GM12878 (cell line): ENCODE data around the gene ATP6V1G2. TPM values are rescaled to one million over a fixed set of nuclear protein-coding genes. Genes with fewer than 3 reads are reported as not detected.

Source experiments
- CREB1 ChIP-seq: IDR thresholded peaks from 2 replicates; pipeline ENCODE4 v1.6.1; 2012; ENCODE audit warnings: low read depth, mild to moderate bottlenecking, inconsistent platforms
- IKZF2 ChIP-seq, 2 experiments: fragments of 450-650 bp; IDR thresholded peaks; 2 replicates each; pipeline ENCODE4 v1.6.1; 2017; ENCODE audit warnings: mild to moderate bottlenecking in 2 of 2, moderate library complexity in 2 of 2
- MTA3 ChIP-seq: IDR thresholded peaks from 2 replicates; pipeline ENCODE4 v1.6.1; 2012; ENCODE audit warnings: low read length, inconsistent platforms, borderline replicate concordance
- NBN ChIP-seq: fragments of 450-650 bp; IDR thresholded peaks from 2 replicates; pipeline ENCODE4 v1.6.1; 2016
- NFXL1 ChIP-seq: fragments of 450-650 bp; IDR thresholded peaks from 2 replicates; pipeline ENCODE4 v1.6.1; 2017; ENCODE audit warnings: antibody characterized with exemption, mild to moderate bottlenecking, borderline replicate concordance
- TCF7 ChIP-seq: IDR thresholded peaks from 2 replicates; pipeline ENCODE4 v1.6.1; 2014; ENCODE audit warnings: antibody characterized with exemption, borderline replicate concordance
- WRNIP1 ChIP-seq: IDR thresholded peaks from 2 replicates; pipeline ENCODE4 v1.6.1; 2011; ENCODE audit warnings: low read depth, low read length, improper control_type of control experiment, borderline replicate concordance
- YBX1 ChIP-seq: fragments of 450-650 bp; IDR thresholded peaks from 2 replicates; pipeline ENCODE4 v1.6.1; 2016; ENCODE audit warnings: antibody characterized with exemption
- ZNF207 ChIP-seq: fragments of 450-650 bp; IDR thresholded peaks from 2 replicates; pipeline ENCODE4 v1.6.1; 2014; ENCODE audit warnings: antibody characterized with exemption, mild to moderate bottlenecking, borderline replicate concordance
- polyA plus RNA-seq, 11 experiments: library from polyadenylated mRNA; depleted of rRNA in 4 of 11; unstranded in 6 of 11; stranded (reverse) in 5 of 11; fragments of >200 nt; fragmentation: Nextera tagmentation in 4 of 11; fragmentation: Illumina TruSeq in 1 of 11; extraction: Ambion mirVana in 4 of 11; extraction: Trizol in 1 of 11; gene quantifications; 1 replicate in 1 of 11; 2 replicates in 10 of 11; pipeline versions ENCODE4 v1.2.1 to v1.2.3, GENCODE V29; 2011 to 2016; ENCODE audit warnings: inconsistent platforms in 2 of 11, missing spikeins in 2 of 11, low read depth in 1 of 11
- total RNA-seq, 4 experiments: library from RNA; depleted of rRNA in 3 of 4; stranded (reverse); fragments of >200 nt in 3 of 4; fragmentation: Illumina TruSeq in 1 of 4; extraction: Trizol in 1 of 4; gene quantifications; 2 replicates each; pipeline versions ENCODE4 v1.2.1 to v1.2.3, GENCODE V29; 2013 to 2021
- TF ChIP-seq, protein P1 (sequence below): fragments of 450-650 bp; IDR thresholded peaks from 2 replicates; pipeline ENCODE4 v1.6.1; 2018; ENCODE audit warnings: mild to moderate bottlenecking, low read depth, moderate library complexity; ENCODE audit not compliant: partially characterized antibody
- TF ChIP-seq, protein P2 (sequence below): fragments of 450-650 bp; IDR thresholded peaks from 2 replicates; pipeline ENCODE4 v1.6.1; 2017; ENCODE audit warnings: mild to moderate bottlenecking, low read depth, inconsistent platforms; ENCODE audit not compliant: poor library complexity, severe bottlenecking
- TF ChIP-seq, protein P3 (sequence below): IDR thresholded peaks from 2 replicates; pipeline ENCODE4 v1.6.1; 2012; ENCODE audit warnings: mild to moderate bottlenecking, low read depth, low read length

Gene ATP6V1G2
- total and polyA plus RNA-seq, 10 of the 15 experiments (the other 5 are each of a cell fraction or from before 2014, with no cell fraction given), result 0.45 to 8.9 (median 2.8) TPM

GRCh38 chr6:31587791-31588777 is 41.7 kb upstream of the ATP6V1G2 start (continued):
- TF ChIP-seq WRNIP1 (no peak), IKZF2 (IDR thresholded peaks at IDR 0.05) (peak; percentile 43 to 74; a peak in 3 of 4 replicates), TCF7 (no peak), CREB1 (no peak), MTA3 (no peak), ZNF207 (no peak), NFXL1 (no peak), YBX1 (0 out of 2 replicates have a peak, but pooled peaks have one; percentile 18), NBN (peak; percentile 88)
- TF ChIP-seq, protein P1, sequence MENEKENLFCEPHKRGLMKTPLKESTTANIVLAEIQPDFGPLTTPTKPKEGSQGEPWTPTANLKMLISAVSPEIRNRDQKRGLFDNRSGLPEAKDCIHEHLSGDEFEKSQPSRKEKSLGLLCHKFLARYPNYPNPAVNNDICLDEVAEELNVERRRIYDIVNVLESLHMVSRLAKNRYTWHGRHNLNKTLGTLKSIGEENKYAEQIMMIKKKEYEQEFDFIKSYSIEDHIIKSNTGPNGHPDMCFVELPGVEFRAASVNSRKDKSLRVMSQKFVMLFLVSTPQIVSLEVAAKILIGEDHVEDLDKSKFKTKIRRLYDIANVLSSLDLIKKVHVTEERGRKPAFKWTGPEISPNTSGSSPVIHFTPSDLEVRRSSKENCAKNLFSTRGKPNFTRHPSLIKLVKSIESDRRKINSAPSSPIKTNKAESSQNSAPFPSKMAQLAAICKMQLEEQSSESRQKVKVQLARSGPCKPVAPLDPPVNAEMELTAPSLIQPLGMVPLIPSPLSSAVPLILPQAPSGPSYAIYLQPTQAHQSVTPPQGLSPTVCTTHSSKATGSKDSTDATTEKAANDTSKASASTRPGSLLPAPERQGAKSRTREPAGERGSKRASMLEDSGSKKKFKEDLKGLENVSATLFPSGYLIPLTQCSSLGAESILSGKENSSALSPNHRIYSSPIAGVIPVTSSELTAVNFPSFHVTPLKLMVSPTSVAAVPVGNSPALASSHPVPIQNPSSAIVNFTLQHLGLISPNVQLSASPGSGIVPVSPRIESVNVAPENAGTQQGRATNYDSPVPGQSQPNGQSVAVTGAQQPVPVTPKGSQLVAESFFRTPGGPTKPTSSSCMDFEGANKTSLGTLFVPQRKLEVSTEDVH, result no peak
- TF ChIP-seq, protein P2, sequence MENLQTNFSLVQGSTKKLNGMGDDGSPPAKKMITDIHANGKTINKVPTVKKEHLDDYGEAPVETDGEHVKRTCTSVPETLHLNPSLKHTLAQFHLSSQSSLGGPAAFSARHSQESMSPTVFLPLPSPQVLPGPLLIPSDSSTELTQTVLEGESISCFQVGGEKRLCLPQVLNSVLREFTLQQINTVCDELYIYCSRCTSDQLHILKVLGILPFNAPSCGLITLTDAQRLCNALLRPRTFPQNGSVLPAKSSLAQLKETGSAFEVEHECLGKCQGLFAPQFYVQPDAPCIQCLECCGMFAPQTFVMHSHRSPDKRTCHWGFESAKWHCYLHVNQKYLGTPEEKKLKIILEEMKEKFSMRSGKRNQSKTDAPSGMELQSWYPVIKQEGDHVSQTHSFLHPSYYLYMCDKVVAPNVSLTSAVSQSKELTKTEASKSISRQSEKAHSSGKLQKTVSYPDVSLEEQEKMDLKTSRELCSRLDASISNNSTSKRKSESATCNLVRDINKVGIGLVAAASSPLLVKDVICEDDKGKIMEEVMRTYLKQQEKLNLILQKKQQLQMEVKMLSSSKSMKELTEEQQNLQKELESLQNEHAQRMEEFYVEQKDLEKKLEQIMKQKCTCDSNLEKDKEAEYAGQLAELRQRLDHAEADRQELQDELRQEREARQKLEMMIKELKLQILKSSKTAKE, result no peak
- TF ChIP-seq, protein P3, sequence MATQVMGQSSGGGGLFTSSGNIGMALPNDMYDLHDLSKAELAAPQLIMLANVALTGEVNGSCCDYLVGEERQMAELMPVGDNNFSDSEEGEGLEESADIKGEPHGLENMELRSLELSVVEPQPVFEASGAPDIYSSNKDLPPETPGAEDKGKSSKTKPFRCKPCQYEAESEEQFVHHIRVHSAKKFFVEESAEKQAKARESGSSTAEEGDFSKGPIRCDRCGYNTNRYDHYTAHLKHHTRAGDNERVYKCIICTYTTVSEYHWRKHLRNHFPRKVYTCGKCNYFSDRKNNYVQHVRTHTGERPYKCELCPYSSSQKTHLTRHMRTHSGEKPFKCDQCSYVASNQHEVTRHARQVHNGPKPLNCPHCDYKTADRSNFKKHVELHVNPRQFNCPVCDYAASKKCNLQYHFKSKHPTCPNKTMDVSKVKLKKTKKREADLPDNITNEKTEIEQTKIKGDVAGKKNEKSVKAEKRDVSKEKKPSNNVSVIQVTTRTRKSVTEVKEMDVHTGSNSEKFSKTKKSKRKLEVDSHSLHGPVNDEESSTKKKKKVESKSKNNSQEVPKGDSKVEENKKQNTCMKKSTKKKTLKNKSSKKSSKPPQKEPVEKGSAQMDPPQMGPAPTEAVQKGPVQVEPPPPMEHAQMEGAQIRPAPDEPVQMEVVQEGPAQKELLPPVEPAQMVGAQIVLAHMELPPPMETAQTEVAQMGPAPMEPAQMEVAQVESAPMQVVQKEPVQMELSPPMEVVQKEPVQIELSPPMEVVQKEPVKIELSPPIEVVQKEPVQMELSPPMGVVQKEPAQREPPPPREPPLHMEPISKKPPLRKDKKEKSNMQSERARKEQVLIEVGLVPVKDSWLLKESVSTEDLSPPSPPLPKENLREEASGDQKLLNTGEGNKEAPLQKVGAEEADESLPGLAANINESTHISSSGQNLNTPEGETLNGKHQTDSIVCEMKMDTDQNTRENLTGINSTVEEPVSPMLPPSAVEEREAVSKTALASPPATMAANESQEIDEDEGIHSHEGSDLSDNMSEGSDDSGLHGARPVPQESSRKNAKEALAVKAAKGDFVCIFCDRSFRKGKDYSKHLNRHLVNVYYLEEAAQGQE, result no peak
